KOPT-K1 (cell line): Measurements from ENCODE around the gene BRINP1.

Source experiments
- H3K27ac ChIP-seq: fragments of 200-600 bp; sonication (generic); 2 replicates; pipeline ENCODE4 v1.5.1; 2016; ENCODE audit warnings: antibody characterized with exemption, mild to moderate bottlenecking, low read depth, low read length; ENCODE audit not compliant: poor library complexity, severe bottlenecking
- H3K36me3 ChIP-seq: fragments of 200-600 bp; sonication (generic); 2 replicates; pipeline ENCODE4 v1.5.1; 2017; ENCODE audit warnings: antibody characterized with exemption, mild to moderate bottlenecking, low read length, moderate library complexity; ENCODE audit not compliant: insufficient read depth
- H3K9me3 ChIP-seq: fragments of 200-600 bp; sonication (generic); 2 replicates; pipeline ENCODE4 v1.5.1; 2017; ENCODE audit warnings: antibody characterized with exemption, low read length, mild to moderate bottlenecking; ENCODE audit not compliant: insufficient read depth, poor library complexity, severe bottlenecking

Gene BRINP1

GRCh38 chr9:119166096-119166495, 203.1 kb downstream of the BRINP1 start:
- Histone ChIP-seq H3K27ac (no peak overlapping the region), H3K9me3 (no peaks in the 10 kb centered on the region), H3K36me3 (no peaks in the 10 kb centered on the region)

GRCh38 chr9:119165131-119165530, 204.1 kb downstream of the BRINP1 start:
- Histone ChIP-seq H3K27ac (no peak overlapping the region), H3K36me3 (no peaks in the 10 kb centered on the region), H3K9me3 (no peaks in the 10 kb centered on the region)

GRCh38 chr9:119164716-119165115, 204.5 kb downstream of the BRINP1 start:
- Histone ChIP-seq H3K27ac (no peak overlapping the region), H3K9me3 (no peaks in the 10 kb centered on the region), H3K36me3 (no peaks in the 10 kb centered on the region)

- H3K27ac ChIP-seq = no peak overlapping the region
- no peaks in the 10 kb centered on the region for H3K36me3 ChIP-seq
- H3K9me3 ChIP-seq = no peaks in the 10 kb centered on the region
These were observed 208.7 kb downstream of the BRINP1 start for GRCh38 chr9:119160551-119160950.

GRCh38 chr9:119159386-119159785, 209.8 kb downstream of the BRINP1 start:
- no peaks in the 10 kb centered on the region for H3K9me3 ChIP-seq
- no peaks in the 10 kb centered on the region for H3K36me3 ChIP-seq

GRCh38 chr9:119157196-119157595, 212.0 kb downstream of the BRINP1 start:
- H3K36me3 ChIP-seq = no peaks in the 10 kb centered on the region
- H3K9me3 ChIP-seq = no peaks in the 10 kb centered on the region
- no peak overlapping the region for H3K27ac ChIP-seq

More at GRCh38 chr9:119159386-119159785, 209.8 kb downstream of the BRINP1 start:
- H3K27ac ChIP-seq = no peak overlapping the region

GRCh38 chr9:119156354-119156753, 212.9 kb downstream of the BRINP1 start:
- Histone ChIP-seq H3K36me3 (no peaks in the 10 kb centered on the region), H3K9me3 (no peaks in the 10 kb centered on the region), H3K27ac (no peak overlapping the region)

- H3K36me3 ChIP-seq = no peaks in the 10 kb centered on the region
- no peak overlapping the region for H3K27ac ChIP-seq
- H3K9me3 ChIP-seq = no peaks in the 10 kb centered on the region
These were observed 214.7 kb downstream of the BRINP1 start for GRCh38 chr9:119154527-119154926.

GRCh38 chr9:119153402-119153801, 215.8 kb downstream of the BRINP1 start:
- Histone ChIP-seq H3K27ac (no peak overlapping the region), H3K36me3 (no peaks in the 10 kb centered on the region), H3K9me3 (no peaks in the 10 kb centered on the region)

- no peaks in the 10 kb centered on the region for H3K9me3 ChIP-seq
- no peaks in the 10 kb centered on the region for H3K36me3 ChIP-seq
- no peak overlapping the region for H3K27ac ChIP-seq
These were observed 220.4 kb downstream of the BRINP1 start for GRCh38 chr9:119148855-119149254.

GRCh38 chr9:119137479-119137878, 231.8 kb downstream of the BRINP1 start:
- Histone ChIP-seq H3K9me3 (no peaks in the 10 kb centered on the region), H3K27ac (no peak overlapping the region), H3K36me3 (no peaks in the 10 kb centered on the region)

GRCh38 chr9:119126040-119126439, 243.2 kb downstream of the BRINP1 start:
- Histone ChIP-seq H3K9me3 (no peaks in the 10 kb centered on the region), H3K36me3 (no peaks in the 10 kb centered on the region), H3K27ac (no peak overlapping the region)

GRCh38 chr9:119121899-119122298, 247.3 kb downstream of the BRINP1 start:
- H3K36me3 ChIP-seq = no peaks in the 10 kb centered on the region
- H3K27ac ChIP-seq = no peak overlapping the region
- no peaks in the 10 kb centered on the region for H3K9me3 ChIP-seq

GRCh38 chr9:119117409-119117808, 251.8 kb downstream of the BRINP1 start:
- no peak overlapping the region for H3K27ac ChIP-seq
- H3K9me3 ChIP-seq = no peaks in the 10 kb centered on the region
- no peaks in the 10 kb centered on the region for H3K36me3 ChIP-seq
